DMS153 treated with DMSO at 0.1 percent for 48 hours (cell line): Measurements from ENCODE around the gene ARFGAP2.
A peak's percentile ranks its signal among the peaks of the same experiment; 100 is the strongest.

ENCODE experiments used
- DNase-seq: peaks from one replicate; lab custom pipeline; 2025; ENCODE audit not compliant: unreplicated experiment; lab: John Stamatoyannopoulos, UW

Gene ARFGAP2

DNA sequence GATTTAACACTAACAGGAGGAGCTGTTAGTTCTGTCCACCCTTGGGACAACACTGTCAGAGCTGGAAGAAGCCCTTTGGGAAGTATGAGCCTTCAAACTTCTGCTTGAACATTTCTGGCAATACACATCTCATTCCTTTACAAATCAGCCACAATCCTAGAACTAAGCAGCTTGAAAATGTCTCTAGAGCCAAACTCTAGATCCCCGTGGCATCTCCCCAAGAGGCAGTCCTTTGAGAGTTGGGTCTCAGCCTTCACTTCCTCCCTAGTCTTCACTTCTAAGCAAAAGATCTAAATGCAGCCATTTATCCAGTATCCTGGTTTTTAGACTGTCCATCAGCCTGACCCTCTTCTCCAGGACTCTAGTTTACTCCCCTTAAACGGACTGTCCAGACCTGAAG is 26.9 kb downstream of the ARFGAP2 start:
- no peak for DNase-seq

- no peak for DNase-seq
Observed at GRCh38 chr11:47148903-47149531, 27.7 kb downstream of the ARFGAP2 start.

DNA sequence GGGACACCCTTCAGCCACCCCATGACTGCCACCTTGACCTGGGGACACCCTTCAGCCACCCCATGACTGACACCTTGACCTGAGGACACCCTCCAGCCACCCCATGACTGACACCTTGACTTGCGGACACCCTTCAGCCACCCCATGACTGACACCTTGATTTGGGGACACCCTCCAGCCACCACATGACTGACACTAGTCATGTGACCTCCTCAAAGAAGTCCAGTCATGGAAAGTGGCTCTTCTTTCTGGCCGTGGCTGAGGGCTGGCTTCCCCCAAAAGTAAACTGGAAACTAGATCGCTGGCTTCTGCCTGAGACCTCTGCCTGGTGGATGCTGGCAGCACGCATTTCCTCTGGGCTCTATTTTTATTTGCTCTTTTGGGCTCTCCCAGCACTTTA is 28.4 kb downstream of the ARFGAP2 start:
- DNase-seq = no peak

DNA sequence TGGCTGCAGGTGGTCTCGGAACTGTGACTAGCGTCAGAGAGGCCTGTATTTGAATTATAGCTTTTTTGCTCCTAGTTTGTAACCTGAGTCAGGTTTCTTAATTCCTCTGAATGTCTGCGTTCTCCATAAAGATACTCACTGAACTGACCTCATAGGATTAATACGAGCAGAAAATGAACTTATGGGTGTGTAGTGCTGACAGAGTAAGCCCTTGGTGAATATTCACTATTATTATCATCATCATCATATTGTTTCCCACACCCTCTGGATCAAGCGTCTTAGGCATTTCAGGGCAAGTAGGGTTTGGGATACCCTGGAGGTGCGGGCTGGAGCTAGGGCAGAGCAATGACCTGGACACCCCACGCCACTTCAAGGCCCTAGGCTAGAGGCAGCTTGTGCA is 29.0 kb downstream of the ARFGAP2 start:
- no peak for DNase-seq

GRCh38 chr11:47147250-47147649 is 29.4 kb downstream of the ARFGAP2 start:
- no peak for DNase-seq

GRCh38 chr11:47144541-47144940 is 32.1 kb downstream of the ARFGAP2 start:
- DNase-seq = no peak

GRCh38 chr11:47143322-47143721 is 33.4 kb downstream of the ARFGAP2 start:
- DNase-seq = peak; percentile 73

GRCh38 chr11:47139878-47140277 is 36.8 kb downstream of the ARFGAP2 start:
- DNase-seq = no peak

- DNase-seq = no peak
Observed at GRCh38 chr11:47137476-47137875, 39.2 kb downstream of the ARFGAP2 start.

- DNase-seq = no peak
Observed at GRCh38 chr11:47136921-47137320, 39.8 kb downstream of the ARFGAP2 start.

- no peak for DNase-seq
Observed at GRCh38 chr11:47136327-47136726, 40.4 kb downstream of the ARFGAP2 start.

DNA sequence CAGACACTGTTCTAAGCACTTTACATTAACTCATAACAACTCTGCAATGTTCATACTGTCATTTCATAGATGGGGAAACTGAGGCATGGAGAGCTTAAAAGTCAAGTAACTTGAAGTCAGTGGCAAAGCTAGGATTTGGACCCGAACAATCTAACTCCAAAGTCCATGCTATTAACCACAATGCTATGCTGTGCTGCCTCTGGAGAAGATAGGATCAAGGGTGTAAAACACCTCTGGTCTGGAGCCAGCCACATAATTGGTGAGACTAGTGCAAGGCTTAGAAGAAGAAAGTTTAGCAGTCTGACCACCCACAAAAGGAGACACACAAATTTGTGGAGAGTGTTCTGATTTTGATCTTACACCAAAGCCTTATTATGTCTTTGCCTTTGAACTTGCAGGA is 43.7 kb downstream of the ARFGAP2 start:
- DNase-seq = no peak

GRCh38 chr11:47132490-47132889 is 44.2 kb downstream of the ARFGAP2 start:
- no peak for DNase-seq

GRCh38 chr11:47131136-47131535 is 45.5 kb downstream of the ARFGAP2 start:
- DNase-seq = no peak

DNA sequence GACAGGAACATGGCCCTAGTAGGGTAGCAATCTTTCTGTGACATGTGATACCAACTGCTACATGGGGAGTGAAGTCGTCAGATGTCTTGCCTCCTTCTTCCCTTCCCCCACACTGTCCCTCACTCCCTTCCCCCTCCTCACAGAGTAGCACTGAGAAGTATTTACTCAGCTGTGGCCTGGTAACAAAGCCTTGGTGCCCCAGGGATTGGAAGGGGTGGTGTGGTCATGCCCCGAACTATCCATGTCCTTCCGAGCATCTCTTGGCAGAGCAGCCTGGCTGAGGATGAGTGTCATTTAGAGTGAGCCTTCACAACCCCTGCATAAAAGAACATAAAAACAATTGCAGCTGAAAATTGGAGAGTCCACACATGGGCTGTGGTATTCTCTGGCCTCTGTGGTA is 46.1 kb downstream of the ARFGAP2 start:
- peak; percentile 91 for DNase-seq

- no peak for DNase-seq
Observed at GRCh38 chr11:47127213-47127612, 49.5 kb downstream of the ARFGAP2 start.

GRCh38 chr11:47125083-47125482 is 51.6 kb downstream of the ARFGAP2 start:
- DNase-seq = no peak

DNA sequence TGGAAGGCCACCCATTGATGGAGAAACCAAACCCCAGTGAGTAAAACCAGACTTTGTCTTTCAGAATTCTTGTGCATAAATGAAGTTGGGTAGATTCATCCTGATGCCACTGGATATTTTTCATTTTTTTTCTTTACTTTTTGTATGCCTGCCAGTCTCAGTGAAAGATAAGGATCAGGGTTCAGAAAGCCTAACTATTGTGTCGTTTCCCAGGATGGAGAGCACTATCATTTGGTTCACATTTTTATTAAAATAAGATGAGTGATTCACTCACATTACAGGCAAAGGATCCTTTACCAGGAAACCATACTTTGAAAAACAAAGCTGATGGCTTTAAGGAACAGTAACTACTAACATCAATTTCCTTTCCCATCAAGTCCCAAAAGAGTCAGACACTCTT is 52.0 kb downstream of the ARFGAP2 start:
- DNase-seq = no peak

- DNase-seq = no peak
Observed at GRCh38 chr11:47123094-47123493, 53.6 kb downstream of the ARFGAP2 start.

GRCh38 chr11:47121731-47122130 is 54.9 kb downstream of the ARFGAP2 start:
- no peak for DNase-seq

DNA sequence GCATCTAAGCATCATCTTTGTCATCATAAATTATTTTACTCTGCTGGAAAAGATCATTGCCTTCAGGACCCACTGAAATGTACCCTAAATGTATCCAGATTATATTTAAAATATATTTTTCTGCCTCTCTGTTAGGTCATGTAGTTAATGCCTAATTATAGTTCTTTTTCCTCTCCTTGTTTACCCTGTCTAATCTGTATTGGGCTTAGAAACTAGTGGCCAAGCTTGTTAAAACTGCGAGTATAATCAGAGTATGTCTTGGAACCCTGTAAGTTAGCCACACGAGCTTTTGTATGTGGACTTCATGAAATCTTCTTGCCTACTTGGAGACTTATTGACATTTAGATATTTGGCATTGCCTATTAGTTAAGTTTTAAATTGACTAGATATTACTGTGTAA is 55.6 kb downstream of the ARFGAP2 start:
- no peak for DNase-seq

DNA sequence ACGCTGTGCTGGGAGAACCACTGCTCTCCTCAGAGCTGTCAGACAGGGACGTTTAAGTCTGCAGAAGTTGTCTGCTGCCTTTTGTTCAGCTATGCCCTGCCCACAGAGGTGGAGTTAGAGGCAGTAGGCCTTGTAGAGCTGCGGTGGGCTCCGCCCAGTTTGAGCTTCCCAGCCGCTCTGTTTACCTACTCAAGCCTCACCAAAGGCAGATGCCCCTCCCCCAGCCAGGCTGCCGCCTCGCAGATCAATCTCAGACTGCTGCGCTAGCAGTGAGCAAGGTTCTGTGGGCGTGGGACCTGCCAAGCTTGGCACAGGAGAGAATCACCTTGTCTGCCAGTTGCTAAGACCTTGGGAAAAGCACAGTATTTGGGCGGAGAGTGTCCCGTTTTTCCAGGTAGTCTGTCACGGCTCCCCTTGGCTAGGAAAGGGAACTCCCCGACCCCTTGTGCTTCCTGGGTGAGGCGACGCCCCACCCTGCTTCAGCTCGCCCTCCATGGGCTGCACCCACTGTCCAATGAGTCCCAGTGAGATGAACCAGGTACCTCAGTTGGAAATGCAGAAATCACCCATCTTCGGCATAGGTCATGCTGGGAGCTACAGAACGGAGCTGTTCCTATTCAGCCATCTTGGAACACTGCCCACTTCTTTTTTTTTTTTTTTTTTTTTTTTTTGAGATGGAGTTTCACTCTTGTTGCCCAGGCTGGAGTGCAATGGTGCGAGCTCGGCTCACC is 57.6 kb downstream of the ARFGAP2 start:
- DNase-seq = peak; percentile 56
